Testis (tissue), 2 donors: ENCODE data around the gene IYD.

Experiments used
- POLR2A ChIP-seq: fragments of 450-650 bp; IDR thresholded peaks from one replicate; pipeline ENCODE4 v1.6.1; 2017; ENCODE audit warnings: antibody characterized with exemption, mild to moderate bottlenecking, moderate library complexity
- TF ChIP-seq, protein P1 (sequence below), 3 experiments: fragments of 450-650 bp in 2 of 3; fragments of 200-600 bp in 1 of 3; sonication (generic) in 1 of 3; IDR thresholded peaks; one replicate each; pipeline ENCODE4 v1.5.1; 2016 to 2019; ENCODE audit warnings: antibody characterized with exemption in 3 of 3, mild to moderate bottlenecking in 2 of 3, moderate library complexity in 1 of 3

DNA sequence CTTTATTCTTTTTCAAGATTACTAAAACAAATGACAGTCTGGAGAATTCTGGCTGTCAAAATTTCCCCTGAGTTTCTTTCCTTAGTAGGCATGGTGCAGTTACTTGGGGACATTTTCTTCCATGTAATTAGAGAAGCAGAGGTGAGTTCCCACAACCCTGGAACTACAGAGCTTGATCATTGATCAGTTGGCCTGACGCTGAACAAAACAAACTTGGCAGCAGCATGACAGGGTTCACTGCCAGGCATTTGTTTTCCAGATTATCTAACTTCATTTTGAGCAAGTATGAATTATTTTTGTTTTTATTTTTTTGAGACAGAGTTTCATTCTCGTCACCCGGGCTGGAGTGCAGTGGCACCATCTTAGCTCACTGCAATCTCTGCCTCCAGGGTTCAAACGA is 22.6 kb downstream of the IYD start:
- TF ChIP-seq, protein P1, sequence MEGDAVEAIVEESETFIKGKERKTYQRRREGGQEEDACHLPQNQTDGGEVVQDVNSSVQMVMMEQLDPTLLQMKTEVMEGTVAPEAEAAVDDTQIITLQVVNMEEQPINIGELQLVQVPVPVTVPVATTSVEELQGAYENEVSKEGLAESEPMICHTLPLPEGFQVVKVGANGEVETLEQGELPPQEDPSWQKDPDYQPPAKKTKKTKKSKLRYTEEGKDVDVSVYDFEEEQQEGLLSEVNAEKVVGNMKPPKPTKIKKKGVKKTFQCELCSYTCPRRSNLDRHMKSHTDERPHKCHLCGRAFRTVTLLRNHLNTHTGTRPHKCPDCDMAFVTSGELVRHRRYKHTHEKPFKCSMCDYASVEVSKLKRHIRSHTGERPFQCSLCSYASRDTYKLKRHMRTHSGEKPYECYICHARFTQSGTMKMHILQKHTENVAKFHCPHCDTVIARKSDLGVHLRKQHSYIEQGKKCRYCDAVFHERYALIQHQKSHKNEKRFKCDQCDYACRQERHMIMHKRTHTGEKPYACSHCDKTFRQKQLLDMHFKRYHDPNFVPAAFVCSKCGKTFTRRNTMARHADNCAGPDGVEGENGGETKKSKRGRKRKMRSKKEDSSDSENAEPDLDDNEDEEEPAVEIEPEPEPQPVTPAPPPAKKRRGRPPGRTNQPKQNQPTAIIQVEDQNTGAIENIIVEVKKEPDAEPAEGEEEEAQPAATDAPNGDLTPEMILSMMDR (IDR thresholded peaks at IDR 0.05), result no peak
- TF ChIP-seq POLR2A, result no peak
